OCI-LY1 (cell line): ENCODE data around the gene PDK3.

Experiments
- CTCF ChIP-seq: fragments of 200-600 bp; sonication (generic), shearing (Covaris generic); IDR thresholded peaks from 2 replicates; pipeline ENCODE4 v1.5.1; 2017; ENCODE audit warnings: mild to moderate bottlenecking, antibody characterized with exemption, low read length, moderate library complexity, mixed read lengths
- EZH2 ChIP-seq: fragments of 200-600 bp; sonication (generic), shearing (Covaris generic); IDR thresholded peaks from 2 replicates; pipeline ENCODE4 v1.8.0; 2017; ENCODE audit warnings: borderline replicate concordance, mixed run types, mild to moderate bottlenecking, antibody characterized with exemption, low read length, moderate library complexity, mixed read lengths

- TF ChIP-seq CTCF (no peak), EZH2 (no peak)
Measured at GRCh38 chrX:24482823-24483415, 17.8 kb downstream of the PDK3 start.
